ENCODE results near the gene TANC1.

TANC1 gene

DNA sequence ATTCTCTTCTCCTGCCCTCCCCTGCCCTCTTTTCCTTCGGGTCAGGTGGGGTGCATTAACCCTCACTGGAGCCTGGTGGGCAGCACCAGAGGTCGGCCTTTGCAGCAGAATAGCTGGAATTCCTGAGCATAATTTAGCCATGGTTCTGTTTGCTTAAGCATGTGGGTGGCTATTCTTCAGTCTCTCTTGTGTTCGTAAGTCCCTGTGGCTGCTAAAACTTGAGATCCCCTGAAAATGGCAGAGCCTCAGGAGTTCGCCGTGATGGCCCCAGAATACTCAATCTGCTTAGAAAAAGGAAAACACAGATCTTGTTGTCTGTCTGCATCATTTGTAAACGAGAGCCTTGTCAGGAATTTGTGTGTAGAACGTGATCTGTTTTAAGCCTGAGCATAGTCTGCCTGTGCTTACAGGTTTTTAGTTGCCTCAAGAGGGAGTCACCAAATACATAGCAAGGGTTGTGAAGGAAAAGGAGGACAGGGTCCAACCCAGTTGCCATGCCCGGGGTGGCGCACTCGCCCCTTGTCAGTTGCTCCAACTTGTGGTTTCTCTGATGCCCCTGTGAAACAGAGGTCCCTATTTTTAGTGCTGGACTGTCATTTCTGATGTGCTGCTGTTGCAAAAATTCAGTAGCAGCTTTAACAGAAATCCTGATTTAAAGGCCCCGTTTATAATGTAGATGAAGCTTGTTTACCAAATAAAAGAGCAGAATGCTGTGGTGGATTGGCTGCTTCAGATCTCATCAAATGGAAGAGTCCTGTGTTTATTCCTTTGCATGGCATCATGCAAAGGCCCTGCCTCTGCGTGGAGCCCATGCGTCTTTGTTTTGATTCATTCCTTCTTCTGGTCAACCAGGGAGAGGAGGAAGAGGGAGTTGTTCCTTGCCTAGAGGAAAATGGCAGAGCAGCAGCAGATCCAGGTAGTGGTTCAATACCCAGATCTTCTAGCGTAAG lies 243.3 kb downstream of the TANC1 start:
- DNase-seq (ENCODE audit: low read depth in 4 of 4, low spot score in 1 of 4): no peak

DNA sequence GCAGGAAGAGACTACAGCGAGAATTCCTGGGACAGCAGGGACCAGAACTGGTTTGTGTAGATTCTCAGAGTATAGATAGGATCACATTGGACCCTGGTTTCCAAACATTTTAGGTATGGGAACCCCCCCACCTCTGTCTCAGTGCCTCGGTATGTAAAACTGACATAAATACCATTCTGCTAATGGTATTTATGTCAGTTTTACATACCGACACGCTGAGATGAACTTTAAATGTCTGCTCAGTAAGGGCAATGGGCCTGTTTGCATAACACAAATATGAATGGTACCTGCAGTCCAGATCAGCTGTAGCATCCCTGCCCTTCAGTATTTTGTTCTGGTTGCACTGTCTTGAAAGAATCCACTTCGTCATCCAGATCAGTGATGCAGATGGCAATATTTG lies 244.9 kb downstream of the TANC1 start:
- no peak for DNase-seq (ENCODE audit: low read depth in 4 of 4, low spot score in 1 of 4)

DNA sequence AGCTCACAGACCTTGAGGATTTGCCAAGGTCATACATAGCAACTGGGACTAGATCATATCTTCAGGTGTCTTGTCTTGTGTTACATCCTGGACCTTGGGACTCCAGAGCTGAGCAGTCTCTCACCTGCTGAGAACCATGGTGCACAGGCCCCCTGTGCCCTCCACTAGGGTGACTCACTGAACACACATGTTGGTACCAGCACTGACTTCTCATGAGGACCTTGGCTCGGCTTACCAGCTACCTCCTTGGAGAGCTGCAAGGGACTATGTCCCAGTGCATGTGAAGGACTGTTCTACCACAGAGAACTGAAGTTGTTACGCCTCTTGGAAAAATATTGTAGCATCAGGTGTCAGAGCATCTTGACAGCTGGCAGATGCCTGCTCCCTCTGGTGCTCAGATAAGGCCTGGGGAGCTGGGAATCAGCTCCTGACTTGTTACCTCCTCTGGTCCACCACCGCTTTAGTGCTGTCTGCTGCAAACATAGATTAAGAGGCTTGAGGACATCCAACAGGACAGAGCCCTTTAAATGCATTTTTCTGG lies 246.0 kb downstream of the TANC1 start:
- DNase-seq (ENCODE audit: low read depth in 4 of 4, low spot score in 1 of 4): no peak

DNA sequence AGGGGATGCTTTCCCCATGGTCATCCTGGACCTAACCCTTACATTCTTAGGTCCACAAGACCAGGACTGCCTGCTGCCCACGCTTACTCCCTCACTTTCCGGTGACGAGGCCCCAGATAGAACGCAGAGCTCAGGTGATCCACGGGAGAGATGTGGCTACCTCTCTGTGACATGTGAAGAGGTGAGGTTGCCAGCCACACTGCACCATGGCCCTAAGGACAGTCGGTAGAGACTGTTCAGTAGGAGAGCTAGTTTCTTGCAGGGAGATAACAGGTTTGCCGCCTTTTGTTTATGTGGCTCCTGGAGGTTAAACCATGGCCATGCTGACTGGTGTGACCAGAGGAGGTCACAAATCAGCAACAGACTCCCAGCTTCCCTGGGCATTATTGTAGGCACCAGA lies 246.7 kb downstream of the TANC1 start:
- DNase-seq (ENCODE audit: low read depth in 4 of 4, low spot score in 1 of 4): no peak

DNA sequence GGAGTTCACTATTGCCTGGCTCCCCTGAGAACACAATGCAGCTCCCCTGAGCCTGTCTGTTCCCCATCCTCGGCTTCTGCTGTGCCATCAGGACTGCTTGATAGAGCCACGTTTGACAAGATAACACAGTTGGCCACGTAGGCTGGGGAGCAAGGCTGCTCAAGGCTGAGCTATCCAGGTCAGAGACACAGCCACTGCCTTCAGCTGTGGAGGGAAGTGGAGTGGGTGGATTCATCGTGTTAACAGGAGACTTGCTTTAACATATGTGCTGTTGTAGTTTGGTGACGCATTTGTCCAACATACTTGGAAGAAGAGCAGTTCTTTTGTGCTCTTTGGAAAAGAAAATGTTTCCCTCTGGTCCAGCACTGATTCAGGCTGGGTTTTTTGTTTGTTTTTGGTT lies 249.2 kb downstream of the TANC1 start:
- DNase-seq (ENCODE audit: low read depth in 4 of 4, low spot score in 1 of 4): no peak

DNA sequence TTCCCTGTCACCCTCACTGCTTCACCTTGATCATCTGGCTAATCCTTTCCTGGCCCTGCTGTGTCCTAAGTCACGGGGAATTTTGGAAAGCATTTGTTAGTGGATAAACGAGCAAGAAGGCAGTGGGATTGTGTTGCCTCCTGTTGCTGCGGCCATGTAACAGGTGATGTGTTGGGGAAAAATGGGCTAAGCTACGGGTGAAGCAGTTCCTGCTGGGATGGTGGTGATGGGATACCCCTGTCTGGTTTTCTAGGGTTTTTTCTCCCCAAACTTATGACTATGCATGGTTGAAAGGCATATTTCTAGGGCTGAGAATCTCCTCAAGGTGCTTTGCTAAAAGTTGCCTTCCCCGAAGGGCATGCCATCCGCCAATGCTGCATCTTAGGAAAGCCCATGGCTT lies 249.9 kb downstream of the TANC1 start:
- DNase-seq (ENCODE audit: low read depth in 4 of 4, low spot score in 1 of 4): no peak

DNA sequence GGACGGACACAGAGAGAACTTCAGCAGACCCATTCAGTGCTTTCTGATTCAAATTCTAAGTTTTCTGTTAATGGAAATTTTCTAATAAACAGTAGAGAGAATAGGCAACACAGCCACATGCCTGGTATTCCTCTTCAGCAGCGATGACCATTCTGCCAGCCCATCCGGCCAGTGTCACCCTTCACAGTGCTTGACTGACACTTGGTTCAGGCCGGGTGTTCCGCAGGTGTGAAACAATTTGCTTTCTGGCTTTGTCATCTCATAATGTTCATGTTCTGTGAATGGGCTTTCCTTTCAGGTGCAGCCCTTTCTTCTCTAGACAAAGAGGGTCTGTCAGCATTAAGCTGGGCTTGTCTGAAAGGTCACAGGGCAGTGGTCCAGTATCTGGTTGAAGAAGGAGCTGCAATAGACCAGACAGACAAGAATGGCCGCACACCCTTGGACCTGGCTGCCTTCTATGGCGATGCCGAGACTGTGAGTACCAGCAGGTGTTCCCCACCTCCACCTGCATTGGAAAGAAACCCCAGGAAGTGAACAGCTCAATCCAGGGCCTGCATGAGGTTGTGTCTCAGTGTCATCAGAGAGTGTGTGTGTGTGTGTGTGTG lies 251.1 kb downstream of the TANC1 start:
- no peak for DNase-seq (ENCODE audit: low read depth in 4 of 4, low spot score in 1 of 4)

DNA sequence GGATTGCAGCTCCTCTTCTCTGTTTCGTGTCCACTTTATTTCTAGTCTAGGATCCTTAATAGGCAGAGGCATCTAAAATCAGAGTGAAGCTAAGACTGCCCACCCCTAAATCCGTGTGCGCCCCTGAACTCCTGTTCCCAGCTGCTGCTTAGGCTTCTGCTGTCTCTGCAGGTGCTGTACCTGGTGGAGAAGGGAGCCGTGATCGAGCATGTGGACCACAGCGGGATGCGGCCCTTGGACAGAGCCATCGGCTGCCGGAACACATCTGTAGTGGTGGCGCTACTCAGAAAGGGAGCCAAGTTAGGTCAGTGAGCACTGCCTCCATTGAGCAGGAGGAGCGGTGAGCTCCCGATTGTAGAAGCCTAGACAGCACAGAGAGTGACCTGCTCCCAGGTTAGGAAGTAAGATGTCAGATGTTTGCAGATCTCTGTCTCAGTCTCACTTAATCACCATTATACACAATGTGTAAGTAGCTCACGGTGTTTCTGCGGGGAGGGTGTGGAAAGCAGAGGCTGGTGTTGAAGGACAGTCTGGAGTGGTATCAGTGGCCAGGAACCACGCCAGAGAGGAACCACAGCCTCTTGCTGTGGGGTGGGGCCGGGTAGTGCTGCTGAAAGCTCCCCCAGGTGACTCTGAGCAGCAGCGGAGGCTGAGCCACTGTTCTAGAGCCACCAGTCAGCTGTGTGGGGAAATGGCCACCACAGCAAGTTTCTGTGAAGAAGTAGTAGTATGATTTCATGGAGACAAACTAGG lies 255.8 kb downstream of the TANC1 start:
- DNase-seq (ENCODE audit: low read depth in 4 of 4, low spot score in 1 of 4): no peak

DNA sequence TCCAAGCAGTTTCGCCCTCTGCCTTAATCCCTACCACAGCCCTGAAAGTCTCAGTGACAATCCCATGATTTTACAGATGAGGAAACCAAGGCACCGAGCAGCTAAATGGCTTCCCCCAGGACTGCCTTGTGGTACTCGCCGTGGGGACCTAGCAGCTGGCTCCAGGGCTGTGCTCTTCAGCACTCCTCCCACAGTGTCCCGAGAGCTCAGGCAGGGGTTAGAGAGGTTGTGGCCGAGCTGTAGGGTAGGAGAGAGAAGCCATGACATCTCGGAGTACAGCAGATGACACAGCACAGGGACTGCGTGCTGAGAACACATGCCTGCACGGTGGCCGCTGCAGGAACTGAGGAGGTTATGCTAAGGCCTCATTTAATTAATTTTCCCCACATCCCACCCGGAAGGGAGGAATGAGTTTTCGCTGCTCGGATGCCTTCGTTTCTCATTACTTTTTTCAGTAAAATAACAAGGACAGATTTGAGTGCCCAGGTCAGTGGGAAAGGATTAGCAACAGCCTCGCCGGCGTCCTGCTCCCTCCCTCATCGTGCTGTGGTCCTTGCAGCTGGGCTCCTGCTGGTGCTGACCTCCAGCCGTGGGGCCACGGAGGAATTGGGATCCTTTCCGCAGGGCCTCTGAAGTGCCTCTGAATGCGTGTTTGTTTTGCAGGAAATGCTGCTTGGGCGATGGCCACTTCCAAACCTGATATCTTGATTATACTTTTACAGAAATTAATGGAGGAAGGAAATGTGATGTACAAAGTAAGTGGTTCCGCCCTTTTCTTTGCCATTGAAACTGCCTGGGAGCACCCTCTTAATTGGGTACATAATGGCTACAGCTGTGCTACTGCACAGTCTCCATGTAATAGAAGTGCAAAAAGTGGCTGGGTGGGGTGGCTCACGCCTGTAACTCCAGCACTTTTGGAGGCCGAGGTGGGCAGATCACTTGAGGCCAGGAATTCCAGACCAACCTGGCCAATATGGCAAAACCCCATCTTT lies 256.9 kb downstream of the TANC1 start:
- DNase-seq (ENCODE audit: low read depth in 4 of 4, low spot score in 1 of 4): no peak

DNA sequence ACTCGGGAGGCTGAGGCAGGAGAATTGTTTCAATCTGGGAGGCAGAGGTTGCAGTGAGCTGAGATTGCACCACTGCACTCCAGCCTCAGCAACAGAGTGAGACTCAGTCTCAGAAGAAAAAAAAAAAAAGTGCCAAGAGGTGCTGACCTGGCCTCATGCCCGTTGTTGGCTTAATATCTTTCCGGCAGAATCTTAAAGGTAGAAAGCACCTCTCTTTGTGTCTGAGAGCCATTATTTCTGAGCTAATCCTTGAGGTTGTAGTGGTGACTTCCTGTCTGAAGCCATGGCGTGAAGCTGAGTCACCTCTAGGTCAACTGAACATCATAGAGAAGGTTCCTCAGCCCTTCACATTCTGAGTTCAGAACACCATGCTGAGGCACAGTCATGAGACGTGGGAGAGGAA lies 257.6 kb downstream of the TANC1 start:
- DNase-seq (ENCODE audit: low read depth in 4 of 4, low spot score in 1 of 4): no peak

DNA sequence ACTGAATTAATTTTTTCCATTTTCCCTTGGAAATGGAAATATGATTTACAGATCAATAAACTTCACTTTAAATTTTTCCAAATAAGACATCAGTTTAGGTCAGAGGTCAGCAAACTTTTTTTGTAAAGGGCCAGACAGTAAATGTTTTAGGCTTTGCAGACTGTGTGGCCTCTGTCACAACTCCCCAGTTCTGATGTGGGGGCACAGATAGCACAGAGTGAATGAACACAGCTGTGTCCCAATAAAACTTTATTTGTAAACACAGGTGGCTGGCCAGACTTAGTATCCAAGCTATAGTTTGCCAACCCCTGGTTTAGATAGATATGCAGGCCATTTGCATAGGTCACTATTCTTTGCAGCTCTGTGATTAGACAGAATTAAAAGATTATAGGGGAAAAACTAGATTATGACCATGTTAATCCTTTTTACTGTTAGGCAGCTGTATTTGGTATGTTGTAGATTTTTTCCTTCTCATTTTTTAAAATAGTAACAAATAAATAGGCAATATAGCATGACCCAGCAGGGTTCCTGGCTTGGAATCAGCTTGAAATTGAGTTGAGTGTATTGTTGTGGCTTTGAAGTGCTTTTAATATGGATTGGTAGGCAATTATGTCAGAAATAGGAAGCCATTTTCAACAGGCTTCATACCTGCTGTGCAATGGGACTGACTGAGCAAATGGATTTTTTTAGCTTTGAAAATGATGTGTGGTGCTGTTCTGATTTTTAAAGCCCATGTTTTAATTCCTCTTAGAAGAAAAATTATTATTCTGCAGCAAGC lies 258.4 kb downstream of the TANC1 start:
- no peak for DNase-seq (ENCODE audit: low read depth in 4 of 4, low spot score in 1 of 4)

DNA sequence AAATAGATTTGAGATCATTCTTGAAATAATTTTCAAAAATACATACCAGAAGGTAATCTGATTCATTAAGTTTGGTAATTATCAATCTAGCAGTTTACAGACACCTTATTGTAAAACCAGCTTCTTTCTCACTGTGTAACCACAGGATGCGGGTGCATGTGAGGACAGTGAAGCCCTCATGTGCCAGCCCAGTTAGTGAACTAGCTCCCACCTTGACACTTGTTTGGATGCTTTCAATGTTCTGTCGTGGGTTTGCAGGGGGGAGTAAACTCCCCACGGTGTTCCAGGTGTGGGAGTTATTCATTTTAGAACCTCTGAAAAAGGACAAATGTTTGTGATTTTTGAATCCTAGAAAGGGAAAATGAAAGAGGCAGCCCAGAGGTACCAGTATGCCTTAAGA lies 259.0 kb downstream of the TANC1 start:
- no peak for DNase-seq (ENCODE audit: low read depth in 4 of 4, low spot score in 1 of 4)

DNA sequence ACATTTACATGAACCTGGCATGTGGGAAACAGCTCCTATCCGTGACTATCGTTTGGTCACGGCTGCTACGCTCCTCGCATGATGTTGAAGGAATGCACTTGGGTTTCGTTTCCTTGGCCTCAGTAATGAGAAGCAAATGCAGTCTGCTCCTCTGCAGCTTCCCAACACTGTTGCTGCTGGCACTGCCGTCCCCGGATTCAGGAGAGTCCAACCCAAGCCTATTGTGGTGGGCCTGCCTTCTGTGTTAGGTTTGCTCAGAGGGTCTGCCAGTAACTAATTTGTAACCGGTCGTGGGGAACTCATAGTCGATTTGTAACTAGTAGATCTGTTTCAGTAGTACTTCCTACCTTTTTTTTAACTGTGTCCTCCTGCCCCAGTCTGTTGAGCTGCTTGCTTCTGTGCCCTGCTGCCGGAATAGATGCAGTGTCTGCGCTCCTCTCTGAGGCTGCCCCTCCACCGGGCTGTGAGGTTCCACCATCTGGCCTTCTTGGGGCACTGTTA lies 259.7 kb downstream of the TANC1 start:
- DNase-seq (ENCODE audit: low read depth in 4 of 4, low spot score in 1 of 4): no peak

DNA sequence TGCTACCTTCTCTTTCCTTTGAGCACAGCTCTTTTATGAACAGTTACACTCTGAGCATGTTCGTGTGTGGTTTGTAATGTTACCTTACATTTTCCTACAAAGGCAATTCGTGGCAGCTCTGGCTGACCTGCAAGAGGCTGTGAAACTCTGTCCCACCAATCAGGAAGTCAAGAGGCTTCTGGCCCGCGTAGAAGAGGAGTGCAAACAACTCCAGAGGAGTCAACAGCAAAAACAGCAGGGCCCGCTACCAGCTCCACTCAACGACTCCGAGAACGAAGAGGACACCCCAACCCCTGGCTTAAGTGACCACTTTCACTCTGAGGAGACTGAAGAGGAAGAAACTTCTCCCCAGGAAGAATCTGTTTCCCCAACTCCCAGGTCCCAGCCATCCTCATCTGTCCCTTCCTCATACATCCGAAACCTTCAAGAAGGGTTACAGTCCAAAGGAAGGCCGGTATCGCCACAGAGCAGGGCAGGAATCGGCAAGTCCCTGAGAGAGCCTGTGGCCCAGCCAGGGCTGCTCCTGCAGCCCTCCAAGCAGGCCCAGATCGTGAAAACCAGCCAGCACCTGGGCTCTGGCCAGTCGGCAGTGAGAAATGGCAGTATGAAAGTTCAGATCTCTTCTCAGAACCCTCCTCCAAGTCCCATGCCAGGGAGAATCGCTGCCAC lies 261.2 kb downstream of the TANC1 start:
- no peak for DNase-seq (ENCODE audit: low read depth in 4 of 4, low spot score in 1 of 4)

DNA sequence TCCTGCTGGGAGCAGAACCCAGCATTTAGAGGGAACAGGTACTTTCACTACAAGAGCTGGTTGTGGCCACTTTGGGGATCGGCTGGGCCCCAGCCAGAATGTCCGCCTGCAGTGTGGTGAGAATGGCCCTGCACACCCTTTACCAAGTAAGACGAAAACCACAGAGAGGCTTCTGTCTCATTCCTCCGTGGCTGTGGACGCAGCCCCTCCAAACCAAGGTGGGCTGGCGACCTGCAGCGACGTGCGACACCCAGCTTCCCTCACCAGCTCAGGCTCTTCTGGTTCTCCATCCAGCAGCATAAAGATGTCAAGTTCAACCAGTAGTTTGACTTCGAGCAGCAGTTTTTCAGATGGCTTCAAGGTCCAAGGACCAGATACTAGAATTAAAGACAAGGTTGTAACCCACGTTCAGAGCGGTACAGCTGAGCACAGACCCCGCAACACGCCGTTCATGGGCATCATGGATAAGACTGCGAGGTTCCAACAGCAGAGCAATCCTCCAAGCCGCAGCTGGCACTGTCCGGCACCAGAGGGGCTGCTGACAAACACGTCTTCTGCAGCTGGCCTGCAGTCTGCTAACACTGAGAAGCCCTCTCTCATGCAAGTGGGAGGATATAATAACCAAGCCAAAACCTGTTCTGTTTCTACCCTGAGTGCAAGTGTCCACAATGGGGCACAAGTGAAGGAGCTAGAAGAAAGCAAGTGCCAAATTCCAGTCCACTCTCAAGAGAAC lies 261.9 kb downstream of the TANC1 start:
- no peak for DNase-seq (ENCODE audit: low read depth in 4 of 4, low spot score in 1 of 4)

DNA sequence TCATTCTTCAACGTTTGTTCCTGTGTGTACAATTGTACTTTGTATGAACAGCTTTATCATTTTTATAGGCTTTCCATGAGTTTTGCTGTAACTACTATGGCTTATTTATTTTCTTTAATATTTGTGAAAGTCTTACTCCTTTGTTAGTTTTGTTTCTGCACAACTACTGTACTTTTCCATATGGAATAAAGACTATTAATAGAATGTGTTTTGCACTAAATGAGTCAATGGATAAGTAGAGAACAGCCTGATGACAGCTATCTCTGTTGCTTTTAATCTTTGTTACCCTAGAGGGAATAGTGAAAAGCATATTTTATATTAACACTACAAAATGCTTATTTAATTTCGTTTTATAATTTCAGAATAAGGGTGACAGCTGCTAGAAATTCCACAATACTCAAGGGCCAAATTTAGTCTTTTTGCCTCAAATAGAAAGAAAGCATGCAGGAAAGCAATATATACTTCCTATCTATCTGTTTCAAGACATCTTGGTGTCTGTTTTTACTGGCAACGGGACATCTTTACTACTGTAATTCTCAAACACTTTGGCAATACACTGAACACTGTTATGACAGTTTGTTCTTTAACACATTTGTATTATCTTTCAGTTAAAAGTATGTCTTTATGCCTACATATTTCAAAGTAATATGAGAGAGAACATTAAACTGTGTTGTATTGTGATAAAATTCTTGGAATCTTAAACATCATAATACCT lies 264.2 kb downstream of the TANC1 start:
- DNase-seq (ENCODE audit: low read depth in 4 of 4, low spot score in 1 of 4): no peak

DNA sequence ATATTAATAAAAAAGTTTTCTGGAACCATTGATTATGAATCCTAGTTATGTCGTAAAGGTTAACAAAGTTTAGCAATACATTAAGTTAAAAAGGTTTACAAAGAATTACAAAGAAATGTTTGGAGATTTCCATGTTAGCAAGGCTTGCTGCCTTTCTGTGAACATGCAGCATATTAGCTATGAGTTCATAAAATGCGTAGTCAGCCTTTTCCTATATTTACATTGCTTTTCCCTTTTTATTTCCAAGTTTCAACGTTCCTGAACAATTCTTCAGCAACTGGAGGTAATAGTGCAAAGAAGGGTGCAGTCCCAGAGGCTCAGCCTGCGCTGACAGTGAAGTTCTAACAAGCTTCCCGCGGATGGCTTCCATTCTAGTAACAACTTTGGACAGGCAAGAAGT lies 266.4 kb downstream of the TANC1 start:
- no peak for DNase-seq (ENCODE audit: low read depth in 4 of 4, low spot score in 1 of 4)

DNA sequence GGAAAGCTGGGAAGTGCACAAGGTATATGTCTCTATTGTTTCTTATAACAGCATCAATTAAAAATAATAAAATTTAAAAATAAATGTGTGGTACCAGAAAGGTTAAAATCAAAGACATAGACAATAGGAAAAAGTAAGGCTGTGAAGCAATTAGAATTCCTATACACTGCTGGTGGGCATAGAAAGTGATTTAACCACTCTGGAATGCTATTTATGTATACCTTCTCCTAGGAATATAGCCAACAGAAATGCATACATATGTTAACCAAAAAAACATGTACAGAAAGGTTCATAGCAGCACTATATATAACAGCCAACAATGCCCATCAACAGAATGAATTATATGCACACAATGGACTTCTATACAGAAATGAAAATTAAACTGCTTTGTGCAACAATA lies 275.1 kb downstream of the TANC1 start:
- DNase-seq (ENCODE audit: low read depth in 4 of 4, low spot score in 1 of 4): no peak

Data from stimulated activated CD4-positive, alpha-beta T cell treated with anti-CD3 and anti-CD28 coated beads, Interleukin-1b, Interleukin-23, amount 100 ng/mL, for 24 hours (primary cell).